HCT116 (cell line): ENCODE measurements around the gene BRIP1. TPM values are rescaled to one million over a fixed set of nuclear protein-coding genes. Genes with fewer than 3 reads are reported as not detected.

Source experiments
- ATAC-seq: fragments of 200-7000 bp; cut with Tn5 transposase; 2 replicates; pipeline ENCODE4 v1.9.1; 2020; ENCODE audit warnings: mild to moderate bottlenecking, moderate library complexity
- BruUV-seq: library from RNA; stranded (reverse); fragments of 400-500 nt; replicated peaks from 2 replicates; lab custom pipeline; 2021; lab: Mats Ljungman, UMichigan
- CTCF ChIA-PET: fragments of 300-600 bp; sonication (Branson Sonifier 250); formaldehyde crosslinking; loops from one replicate; lab custom pipeline; 2021; ENCODE audit warnings: antibody characterized with exemption; lab: Charles Lee
- POLR2A ChIA-PET: fragments of 300-600, 350-600 bp; sonication (Branson Sonifier 250); formaldehyde crosslinking; loops from one replicate; lab custom pipeline; 2021; ENCODE audit warnings: antibody characterized with exemption; lab: Charles Lee
- RAD21 ChIA-PET, 2 experiments: fragments of 300-600 bp; sonication (Branson Sonifier 250); formaldehyde crosslinking; loops; one replicate each; lab custom pipeline; 2023; ENCODE audit warnings: low total read pairs in 2 of 2; ENCODE audit not compliant: uncharacterized antibody in 2 of 2, unreplicated experiment in 2 of 2, low non-redundant PET in 1 of 2; lab: Charles Lee
- DNase-seq: peaks from one replicate; pipeline ENCODE4 v3.0.0-alpha.2; 2010; ENCODE audit warnings: low read depth, low spot score
- H2AFZ ChIP-seq: fragments of 200-600 bp; shearing (Covaris generic), sonication (generic); 2 replicates; pipeline ENCODE4 v1.6.1; 2017; ENCODE audit warnings: low read depth, mixed run types, mixed read lengths, antibody characterized with exemption, low read length; ENCODE audit not compliant: poor library complexity, severe bottlenecking
- H3K27ac ChIP-seq: 2 replicates; pipeline ENCODE4 v1.5.1; 2012; ENCODE audit warnings: low read depth, low read length
- H3K27me3 ChIP-seq: fragments of 200-600 bp; sonication (generic); 2 replicates; pipeline ENCODE4 v1.6.1; 2016; ENCODE audit warnings: mixed run types, low read length, mixed read lengths; ENCODE audit not compliant: insufficient read depth
- H3K36me3 ChIP-seq, 2 experiments: fragments of 200-500 bp in 1 of 2; fragments of 200-600 bp in 1 of 2; sonication (Bioruptor generic) in 1 of 2; sonication (generic) in 1 of 2; 2 replicates each; pipeline versions ENCODE4 v1.5.1 to v1.6.1; 2014 to 2016; ENCODE audit warnings: low read length in 2 of 2, inconsistent platforms in 1 of 2, mixed read lengths in 1 of 2, mixed run types in 1 of 2; ENCODE audit not compliant: insufficient read depth in 2 of 2, control insufficient read depth in 1 of 2
- H3K4me1 ChIP-seq, 2 experiments: fragments of 200-600 bp in 1 of 2; sonication (generic) in 1 of 2; 2 replicates each; pipeline versions ENCODE4 v1.5.1 to v1.6.1; 2012 to 2017; ENCODE audit warnings: low read length in 2 of 2, inconsistent platforms in 1 of 2, mild to moderate bottlenecking in 1 of 2, mixed read lengths in 1 of 2, mixed run types in 1 of 2, moderate library complexity in 1 of 2; ENCODE audit not compliant: insufficient read depth in 2 of 2, control insufficient read depth in 1 of 2
- H3K4me2 ChIP-seq: fragments of 200-600 bp; sonication (generic); 2 replicates; pipeline ENCODE4 v1.6.1; 2017; ENCODE audit warnings: mixed run types, low read length, mixed read lengths
- H3K4me3 ChIP-seq, 2 experiments: fragments of 200-600 bp in 1 of 2; sonication (generic) in 1 of 2; replicated peaks in 1 of 2; 2 replicates each; pipeline ENCODE4 v1.5.1; 2011 to 2016; ENCODE audit warnings: low read length in 2 of 2, control low read depth in 1 of 2, low read depth in 1 of 2, mild to moderate bottlenecking in 1 of 2, mixed read lengths in 1 of 2, mixed run types in 1 of 2
- H3K79me2 ChIP-seq: fragments of 200-600 bp; sonication (generic); 2 replicates; pipeline ENCODE4 v1.6.1; 2017; ENCODE audit warnings: mild to moderate bottlenecking, mixed run types, low read length, moderate library complexity, mixed read lengths; ENCODE audit not compliant: insufficient read depth
- H3K9ac ChIP-seq: fragments of 200-600 bp; sonication (generic); 2 replicates; pipeline ENCODE4 v1.6.1; 2016; ENCODE audit warnings: low read length, mixed read lengths
- H3K9me2 ChIP-seq: fragments of 200-600 bp; sonication (generic), shearing (Covaris generic); 2 replicates; pipeline ENCODE4 v1.6.1; 2017; ENCODE audit warnings: mixed run types, mild to moderate bottlenecking, moderate library complexity; ENCODE audit not compliant: insufficient read depth
- H3K9me3 ChIP-seq, 2 experiments: fragments of 200-500 bp in 1 of 2; fragments of 200-600 bp in 1 of 2; sonication (Bioruptor generic) in 1 of 2; sonication (generic) in 1 of 2; 2 replicates each; pipeline ENCODE4 v1.6.1; 2014 to 2017; ENCODE audit warnings: low read length in 2 of 2, mixed read lengths in 2 of 2, inconsistent platforms in 1 of 2, low read depth in 1 of 2, mild to moderate bottlenecking in 1 of 2, mixed run types in 1 of 2, moderate library complexity in 1 of 2; ENCODE audit not compliant: control insufficient read depth in 1 of 2, insufficient read depth in 1 of 2
- H4K20me1 ChIP-seq: fragments of 200-600 bp; sonication (generic), shearing (Covaris generic); 2 replicates; pipeline ENCODE4 v1.6.1; 2017; ENCODE audit warnings: mixed run types, mild to moderate bottlenecking, moderate library complexity; ENCODE audit not compliant: insufficient read depth
- CBX3 ChIP-seq: IDR thresholded peaks from 2 replicates; pipeline ENCODE4 v1.6.1; 2012; ENCODE audit warnings: low read depth
- CTCF ChIP-seq, 3 experiments: fragments of 200-600 bp in 1 of 3; sonication (generic) in 1 of 3; IDR thresholded peaks in 2 of 3; conservative IDR thresholded peaks in 1 of 3; 2 replicates each; pipeline ENCODE4 v1.5.1; 2012 to 2017; ENCODE audit warnings: low read depth in 2 of 3, low read length in 2 of 3, antibody characterized with exemption in 1 of 3, borderline replicate concordance in 1 of 3, control low read depth in 1 of 3, mild to moderate bottlenecking in 1 of 3, mixed read lengths in 1 of 3, mixed run types in 1 of 3, moderate library complexity in 1 of 3; ENCODE audit not compliant: insufficient read depth in 1 of 3
- EGR1 ChIP-seq: IDR thresholded peaks from 2 replicates; pipeline ENCODE4 v1.6.1; 2012; ENCODE audit warnings: low read depth
- ELF1 ChIP-seq: IDR thresholded peaks from 2 replicates; pipeline ENCODE4 v1.6.1; 2012; ENCODE audit warnings: low read depth, borderline replicate concordance
- MAX ChIP-seq: IDR thresholded peaks from 2 replicates; pipeline ENCODE4 v1.6.1; 2012
- REST ChIP-seq: IDR thresholded peaks from 2 replicates; pipeline ENCODE4 v1.6.1; 2012; ENCODE audit warnings: low read depth
- TCF7L2 ChIP-seq: IDR thresholded peaks from 2 replicates; pipeline ENCODE4 v1.7.0; 2011; ENCODE audit warnings: borderline replicate concordance, inconsistent platforms; ENCODE audit not compliant: insufficient read depth, insufficient read length; ENCODE audit errors: extremely low read depth
- YY1 ChIP-seq: IDR thresholded peaks from 2 replicates; pipeline ENCODE4 v1.6.1; 2011; ENCODE audit warnings: low read length, low read depth, moderate library complexity, mild to moderate bottlenecking; ENCODE audit not compliant: insufficient replicate concordance; ENCODE audit errors: extremely low read depth
- ZNF274 ChIP-seq: fragments of 200-500 bp; sonication (Bioruptor generic); IDR thresholded peaks from 2 replicates; pipeline ENCODE4 v1.6.1; 2014; ENCODE audit warnings: mild to moderate bottlenecking, low read depth, low read length, inconsistent platforms
- intact Hi-C: fragments of 100-400 bp; cut with micrococcal nuclease; formaldehyde crosslinking; loops from 2 replicates; pipeline ENCODE4 v1.10.0; 2022
- total RNA-seq: library from RNA; stranded (reverse); gene quantifications from one replicate; pipeline ENCODE4 v1.2.1, GENCODE V29; 2021; ENCODE audit not compliant: unreplicated experiment

Gene BRIP1
- total RNA-seq, 1 experiment from 2014 or later, result 22.2 TPM

GRCh38 chr17:61755078-61755477, 108.2 kb downstream of the BRIP1 start:
- no peak overlapping the region for H3K9ac ChIP-seq
- ATAC-seq (no peak), DNase-seq (no peak)
- no peak overlapping the region for H3K4me3 ChIP-seq
- no peaks in the 10 kb centered on the region for H3K79me2 ChIP-seq
- no peaks in the 10 kb centered on the region for H3K36me3 ChIP-seq
- no peaks in the 10 kb centered on the region for H3K27me3 ChIP-seq
- no TSS peak for BruUV-seq
- intact Hi-C loops, result no loop called here
- H4K20me1 ChIP-seq, result no peaks in the 10 kb centered on the region; the same call in 1 of the 2 replicates
- ChIA-PET POLR2A (no interaction called here), RAD21 (no interaction called here), CTCF (no interaction called here)
- H3K4me1 ChIP-seq, result no peaks in the 10 kb centered on the region
- TF ChIP-seq ZNF274 (no peak), MAX (no peak), ELF1 (no peak), EGR1 (no peak), TCF7L2 (no peak), CTCF (IDR thresholded peaks at IDR 0.05 in 2 of 3, conservative IDR thresholded peaks at IDR 0.05 in 1 of 3; ENCODE audit: borderline replicate concordance in 1 of 3, insufficient read depth in 1 of 3, low read depth in 2 of 3, low read length in 2 of 3) (no peak), YY1 (no peak), CBX3 (no peak), REST (no peak)
- H2AFZ ChIP-seq, result no peak overlapping the region
- no peaks in the 10 kb centered on the region for H3K9me3 ChIP-seq
- H3K27ac ChIP-seq, result no peak overlapping the region
- no peak overlapping the region for H3K4me2 ChIP-seq
- H3K9me2 ChIP-seq, result no peaks in the 10 kb centered on the region
